ENCODE results near the gene CACNA1I. TPM values are rescaled to one million over a fixed set of nuclear protein-coding genes. Genes with fewer than 3 reads are reported as not detected.

CACNA1I gene
- total RNA-seq, 3 donors from 2014 or later = 0.19 to 0.41 (median 0.20) TPM

- no peak for TF ChIP-seq CTCF (IDR thresholded peaks at IDR 0.05)
- Histone ChIP-seq H3K36me3 (ENCODE audit: low read depth) (no peaks in the 10 kb centered on the region), H3K9me3 (no peaks in the 10 kb centered on the region), H3K4me3 (no peak overlapping the region), H3K4me1 (ENCODE audit: low read depth) (no peaks in the 10 kb centered on the region)
- ATAC-seq (no peak), DNase-seq (no peak)
- intact Hi-C loops (cut with DNase I, micrococcal nuclease) = no loop called here
Observed at GRCh38 chr22:39618996-39619530, 48.5 kb downstream of the CACNA1I start.

GRCh38 chr22:39620924-39621690 lies 50.6 kb downstream of the CACNA1I start:
- ATAC-seq (no peak), DNase-seq (no peak)
- intact Hi-C loops (cut with DNase I, micrococcal nuclease) = no loop called here
- Histone ChIP-seq H3K9me3 (no peaks in the 10 kb centered on the region), H3K36me3 (ENCODE audit: low read depth) (no peaks in the 10 kb centered on the region), H3K4me1 (ENCODE audit: low read depth) (no peaks in the 10 kb centered on the region), H3K4me3 (no peak overlapping the region)
- TF ChIP-seq CTCF (IDR thresholded peaks at IDR 0.05) = no peak

GRCh38 chr22:39621826-39622225 lies 51.3 kb downstream of the CACNA1I start:
- intact Hi-C loops (cut with DNase I, micrococcal nuclease) = no loop called here
- ATAC-seq = no peak
- H3K36me3 ChIP-seq (ENCODE audit: low read depth) = no peaks in the 10 kb centered on the region

GRCh38 chr22:39622881-39623367 lies 52.4 kb downstream of the CACNA1I start:
- TF ChIP-seq CTCF (IDR thresholded peaks at IDR 0.05) = peak; percentile 40
- no peaks in the 10 kb centered on the region for H3K36me3 ChIP-seq (ENCODE audit: low read depth)
- intact Hi-C loops (cut with DNase I, micrococcal nuclease) = no loop called here

More at GRCh38 chr22:39621826-39622225, 51.3 kb downstream of the CACNA1I start:
- Histone ChIP-seq H3K9me3 (no peaks in the 10 kb centered on the region), H3K4me3 (no peak overlapping the region), H3K4me1 (ENCODE audit: low read depth) (no peaks in the 10 kb centered on the region)
- DNase-seq = no peak
- no peak for TF ChIP-seq CTCF (IDR thresholded peaks at IDR 0.05)

GRCh38 chr22:39623603-39624500 lies 53.3 kb downstream of the CACNA1I start:
- intact Hi-C loops (cut with DNase I, micrococcal nuclease) = no loop called here
- H3K4me3 ChIP-seq = no peak overlapping the region
- H3K4me1 ChIP-seq (ENCODE audit: low read depth) = no peaks in the 10 kb centered on the region
- DNase-seq (no peak), ATAC-seq (no peak)
- no peak for TF ChIP-seq CTCF (IDR thresholded peaks at IDR 0.05)
- no peaks in the 10 kb centered on the region for H3K36me3 ChIP-seq (ENCODE audit: low read depth)
- H3K9me3 ChIP-seq = no peaks in the 10 kb centered on the region

More at GRCh38 chr22:39622881-39623367, 52.4 kb downstream of the CACNA1I start:
- no peak overlapping the region for H3K4me3 ChIP-seq
- peak; percentile 66 to 81 (median 81) for DNase-seq
- no peaks in the 10 kb centered on the region for H3K4me1 ChIP-seq (ENCODE audit: low read depth)
- ATAC-seq = peak; percentile 81
- H3K9me3 ChIP-seq = no peaks in the 10 kb centered on the region

Data from mucosa of descending colon (tissue), 3 donors.